H9 (cell line): Measurements from ENCODE around the gene LENG9. TPM values are rescaled to one million over a fixed set of nuclear protein-coding genes. Genes with fewer than 3 reads are reported as not detected.

Experiments
- DNase-seq: peaks from one replicate; pipeline ENCODE4 v3.0.0-alpha.2; 2017
- H2AFZ ChIP-seq: one replicate; pipeline ENCODE4 v1.6.1; 2013; ENCODE audit warnings: mild to moderate bottlenecking, low read length, control low read depth, moderate library complexity
- H2AK5ac ChIP-seq: 2 replicates; pipeline ENCODE4 v1.6.1; 2013; ENCODE audit warnings: low read length, control low read depth, mixed read lengths; ENCODE audit not compliant: insufficient read length
- H2BK120ac ChIP-seq: one replicate; pipeline ENCODE4 v1.6.1; 2013; ENCODE audit warnings: low read depth, mild to moderate bottlenecking, low read length, control low read depth, inconsistent platforms; ENCODE audit not compliant: poor library complexity, severe bottlenecking
- H2BK12ac ChIP-seq: 2 replicates; pipeline ENCODE4 v1.6.1; 2013; ENCODE audit warnings: low read length, control low read depth, mixed read lengths, low read depth; ENCODE audit not compliant: insufficient read length
- H2BK15ac ChIP-seq: 2 replicates; pipeline ENCODE4 v1.6.1; 2013; ENCODE audit warnings: low read depth, low read length, control low read depth
- H2BK20ac ChIP-seq: one replicate; pipeline ENCODE4 v1.6.1; 2013; ENCODE audit warnings: low read depth, mild to moderate bottlenecking, low read length, control low read depth, inconsistent platforms; ENCODE audit not compliant: poor library complexity, severe bottlenecking
- H2BK5ac ChIP-seq: 2 replicates; pipeline ENCODE4 v1.6.1; 2013; ENCODE audit warnings: low read length, control low read depth, mixed read lengths; ENCODE audit not compliant: insufficient read length
- H3K14ac ChIP-seq: 2 replicates; pipeline ENCODE4 v1.6.1; 2013; ENCODE audit warnings: low read length, control low read depth; ENCODE audit not compliant: insufficient read depth
- H3K18ac ChIP-seq: 2 replicates; pipeline ENCODE4 v1.6.1; 2013; ENCODE audit warnings: low read depth, mild to moderate bottlenecking, mixed read lengths, low read length, control low read depth; ENCODE audit not compliant: insufficient read length
- H3K23ac ChIP-seq: 2 replicates; pipeline ENCODE4 v1.6.1; 2013; ENCODE audit warnings: low read length, control low read depth, mixed read lengths, low read depth; ENCODE audit not compliant: insufficient read length
- H3K23me2 ChIP-seq: 2 replicates; pipeline ENCODE4 v1.6.1; 2013; ENCODE audit warnings: low read depth, mild to moderate bottlenecking, mixed read lengths, low read length, control low read depth; ENCODE audit not compliant: insufficient read length, poor library complexity, severe bottlenecking
- H3K27ac ChIP-seq: 2 replicates; pipeline ENCODE4 v1.5.1; 2013; ENCODE audit warnings: low read length, control low read depth, mixed read lengths, low read depth; ENCODE audit not compliant: insufficient read length
- H3K27me3 ChIP-seq: 2 replicates; pipeline ENCODE4 v1.6.1; 2013; ENCODE audit warnings: low read length, control low read depth, inconsistent platforms; ENCODE audit not compliant: insufficient read depth
- H3K4ac ChIP-seq: 2 replicates; pipeline ENCODE4 v1.6.1; 2013; ENCODE audit warnings: low read depth, mild to moderate bottlenecking, control low read depth, inconsistent platforms, low read length, moderate library complexity
- H3K4me1 ChIP-seq: 2 replicates; pipeline ENCODE4 v1.6.1; 2013; ENCODE audit warnings: low read length, control low read depth, inconsistent platforms; ENCODE audit not compliant: insufficient read depth
- H3K4me2 ChIP-seq: 2 replicates; pipeline ENCODE4 v1.6.1; 2013; ENCODE audit warnings: low read length, control low read depth, mixed read lengths; ENCODE audit not compliant: insufficient read length, insufficient read depth
- H3K56ac ChIP-seq: 2 replicates; pipeline ENCODE4 v1.6.1; 2013; ENCODE audit warnings: low read depth, mild to moderate bottlenecking, mixed read lengths, low read length, control low read depth; ENCODE audit not compliant: insufficient read length
- H3K79me1 ChIP-seq: 2 replicates; pipeline ENCODE4 v1.6.1; 2013; ENCODE audit warnings: low read depth, mild to moderate bottlenecking, moderate library complexity, low read length, control low read depth, inconsistent platforms; ENCODE audit not compliant: insufficient read depth, poor library complexity, severe bottlenecking
- H3K79me2 ChIP-seq: 2 replicates; pipeline ENCODE4 v1.6.1; 2013; ENCODE audit warnings: low read length, control low read depth, inconsistent platforms; ENCODE audit not compliant: insufficient read depth
- H3K9ac ChIP-seq: 2 replicates; pipeline ENCODE4 v1.6.1; 2013; ENCODE audit warnings: low read length, control low read depth, mixed read lengths; ENCODE audit not compliant: insufficient read length; ENCODE audit errors: extremely low read depth
- H3K9me3 ChIP-seq: one replicate; pipeline ENCODE4 v1.6.1; 2013; ENCODE audit warnings: low read depth, low read length, inconsistent platforms; ENCODE audit not compliant: control insufficient read depth
- H3T11ph ChIP-seq: one replicate; pipeline ENCODE4 v1.6.1; 2013; ENCODE audit warnings: mild to moderate bottlenecking, low read length, control low read depth, inconsistent platforms
- H4K20me1 ChIP-seq: one replicate; pipeline ENCODE4 v1.6.1; 2013; ENCODE audit not compliant: control insufficient read depth, insufficient read length, insufficient read depth
- H4K5ac ChIP-seq: 2 replicates; pipeline ENCODE4 v1.6.1; 2013; ENCODE audit warnings: low read depth, mild to moderate bottlenecking, mixed read lengths, low read length, control low read depth; ENCODE audit not compliant: insufficient read length
- H4K8ac ChIP-seq: replicated peaks from 2 replicates; pipeline ENCODE4 v1.6.1; 2013; ENCODE audit warnings: low read length, control low read depth, mixed read lengths, low read depth; ENCODE audit not compliant: insufficient read length
- H4K91ac ChIP-seq: 2 replicates; pipeline ENCODE4 v1.6.1; 2013; ENCODE audit warnings: low read depth, mild to moderate bottlenecking, moderate library complexity, mixed read lengths, low read length, control low read depth; ENCODE audit not compliant: insufficient read length
- H3K27ac Mint-ChIP-seq, 3 experiments: 2 replicates in 2 of 3; 3 replicates in 1 of 3; pipeline ENCODE4 v1.8.0; 2020 to 2021; ENCODE audit warnings: mixed read lengths in 3 of 3, mild to moderate bottlenecking in 1 of 3, moderate library complexity in 1 of 3
- H3K27me3 Mint-ChIP-seq: 2 replicates; pipeline ENCODE4 v1.8.0; 2021; ENCODE audit warnings: low read depth, mild to moderate bottlenecking, moderate library complexity, mixed read lengths
- H3K36me3 Mint-ChIP-seq, 3 experiments: 2 replicates in 2 of 3; 3 replicates in 1 of 3; pipeline ENCODE4 v1.8.0; 2020 to 2021; ENCODE audit warnings: low read depth in 3 of 3, mixed read lengths in 3 of 3; ENCODE audit not compliant: insufficient read depth in 1 of 3
- H3K4me1 Mint-ChIP-seq, 2 experiments: 2 replicates each; pipeline ENCODE4 v1.8.0; 2020; ENCODE audit warnings: mixed read lengths in 2 of 2
- H3K4me3 Mint-ChIP-seq, 2 experiments: 2 replicates in 1 of 2; 3 replicates in 1 of 2; pipeline ENCODE4 v1.8.0; 2020 to 2021; ENCODE audit warnings: mild to moderate bottlenecking in 2 of 2, mixed read lengths in 2 of 2, moderate library complexity in 1 of 2
- H3K9me3 Mint-ChIP-seq, 2 experiments: 2 replicates in 1 of 2; 3 replicates in 1 of 2; pipeline ENCODE4 v1.8.0; 2020; ENCODE audit warnings: mild to moderate bottlenecking in 2 of 2, mixed read lengths in 2 of 2, moderate library complexity in 1 of 2
- WGBS: extraction: QIAGEN DNeasy Blood & Tissue Kit; methylation state at CpG from one replicate; pipeline ENCODE4 v1.1.7; 2013; ENCODE audit warnings: missing lambda C conversion rate, low lambda C conversion rate, mixed read lengths; ENCODE audit not compliant: insufficient read length; ENCODE audit errors: extremely low coverage; 5-methylcytosine and 5-hydroxymethylcytosine counted together
- total RNA-seq: library from RNA; stranded (reverse); gene quantifications from 2 replicates; pipeline ENCODE4 v1.2.1, GENCODE V29; 2021
- TF ChIP-seq, protein P1 (sequence below): fragments of 200-600 bp; sonication (generic); conservative IDR thresholded peaks from 3 replicates; pipeline ENCODE4 v1.8.0; 2021; ENCODE audit warnings: antibody characterized with exemption, mild to moderate bottlenecking

The LENG9 gene
- total RNA-seq, 1 experiment from 2014 or later, result 3.8 TPM

DNA sequence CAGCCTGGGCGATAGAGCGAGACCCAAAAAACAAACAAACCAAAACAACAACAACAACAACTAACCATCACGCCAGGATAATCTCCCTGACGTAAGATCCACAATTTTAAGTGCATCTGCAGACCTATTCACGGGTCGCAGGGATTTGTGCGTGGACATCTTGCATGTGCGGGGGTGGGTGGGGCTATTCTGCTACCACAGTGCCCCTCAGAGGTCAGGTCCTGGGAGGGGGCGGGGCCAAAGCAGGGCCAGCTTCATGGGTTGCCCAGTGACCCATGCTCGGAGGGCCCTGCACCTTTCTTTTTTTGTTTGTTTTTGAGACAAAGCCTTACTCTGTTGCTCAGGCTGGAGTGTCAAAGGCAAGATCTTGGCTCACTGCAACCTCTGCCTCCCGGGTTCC lies 12.1 kb upstream of the LENG9 start:
- Mint-ChIP-seq H3K4me3 (no peak overlapping the region), H3K27me3 (peaks cover 38% of the 10 kb centered on the region)

More for the DNA sequence above, 12.1 kb upstream of the LENG9 start:
- no peaks in the 10 kb centered on the region for H3K79me1 ChIP-seq
- no peak overlapping the region for H2AK5ac ChIP-seq
- peaks cover 7% of the 10 kb centered on the region for H3K23me2 ChIP-seq
- H3K14ac ChIP-seq, result no peak overlapping the region
- no peak overlapping the region for H3K27ac ChIP-seq
- H3K27me3 ChIP-seq, result no peaks in the 10 kb centered on the region
- DNase-seq, result no peak
- no peaks in the 10 kb centered on the region; the same call in 1 of the 2 replicates for H3K4me1 ChIP-seq
- peaks cover 7 to 18% of the 10 kb centered on the region in 2 experiments for H3K4me1 Mint-ChIP-seq
- no peak overlapping the region for H3K56ac ChIP-seq
- TF ChIP-seq, protein P1, sequence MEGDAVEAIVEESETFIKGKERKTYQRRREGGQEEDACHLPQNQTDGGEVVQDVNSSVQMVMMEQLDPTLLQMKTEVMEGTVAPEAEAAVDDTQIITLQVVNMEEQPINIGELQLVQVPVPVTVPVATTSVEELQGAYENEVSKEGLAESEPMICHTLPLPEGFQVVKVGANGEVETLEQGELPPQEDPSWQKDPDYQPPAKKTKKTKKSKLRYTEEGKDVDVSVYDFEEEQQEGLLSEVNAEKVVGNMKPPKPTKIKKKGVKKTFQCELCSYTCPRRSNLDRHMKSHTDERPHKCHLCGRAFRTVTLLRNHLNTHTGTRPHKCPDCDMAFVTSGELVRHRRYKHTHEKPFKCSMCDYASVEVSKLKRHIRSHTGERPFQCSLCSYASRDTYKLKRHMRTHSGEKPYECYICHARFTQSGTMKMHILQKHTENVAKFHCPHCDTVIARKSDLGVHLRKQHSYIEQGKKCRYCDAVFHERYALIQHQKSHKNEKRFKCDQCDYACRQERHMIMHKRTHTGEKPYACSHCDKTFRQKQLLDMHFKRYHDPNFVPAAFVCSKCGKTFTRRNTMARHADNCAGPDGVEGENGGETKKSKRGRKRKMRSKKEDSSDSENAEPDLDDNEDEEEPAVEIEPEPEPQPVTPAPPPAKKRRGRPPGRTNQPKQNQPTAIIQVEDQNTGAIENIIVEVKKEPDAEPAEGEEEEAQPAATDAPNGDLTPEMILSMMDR, result no peak
- no peak overlapping the region for H3T11ph ChIP-seq
- no peak overlapping the region for H2BK5ac ChIP-seq
- no peak overlapping the region for H3K23ac ChIP-seq
- H3K79me2 ChIP-seq, result no peaks in the 10 kb centered on the region
- H4K20me1 ChIP-seq, result no peaks in the 10 kb centered on the region
- no peak overlapping the region for H2BK15ac ChIP-seq
- no CpG with 5 or more reads among the region's 11 CpGs for WGBS
- no peak overlapping the region for H2AFZ ChIP-seq
- H3K9me3 ChIP-seq, result no peaks in the 10 kb centered on the region
- no peak overlapping the region for H2BK120ac ChIP-seq
- no peak overlapping the region for H3K4ac ChIP-seq
- no peak overlapping the region for H3K9ac ChIP-seq
- H2BK20ac ChIP-seq, result no peak overlapping the region
- H4K5ac ChIP-seq, result no peak overlapping the region
- H3K4me2 ChIP-seq, result no peak overlapping the region
- no peak overlapping the region for H3K18ac ChIP-seq
- no peak overlapping the region for H2BK12ac ChIP-seq
- no peak overlapping the region for H4K91ac ChIP-seq
- H4K8ac ChIP-seq, result no peak overlapping the region
- H3K36me3 Mint-ChIP-seq, result no peaks in the 10 kb centered on the region
- H3K9me3 Mint-ChIP-seq, result no peaks in the 10 kb centered on the region; a peak in 1 of 5 replicates
- H3K27ac Mint-ChIP-seq, result no peak overlapping the region
